Measurements from ENCODE around the gene TGIF2.

TGIF2 gene

GRCh38 chr20:36573103-36573797 lies at the start of gene TGIF2 (continued):
- TF ChIP-seq ZSCAN18 (tag by site-specific recombination; IDR thresholded peaks at IDR 0.05) (no peak), ZNF843 (tag by site-specific recombination; IDR thresholded peaks at IDR 0.05) (no peak), GLIS2 (tag by site-specific recombination; IDR thresholded peaks at IDR 0.05) (peak; percentile 62), ZNF155 (tag by site-specific recombination; IDR thresholded peaks at IDR 0.05) (no peak), ZXDB (tag by site-specific recombination; IDR thresholded peaks at IDR 0.05) (peak; percentile 56), ZNF223 (tag by site-specific recombination; IDR thresholded peaks at IDR 0.05) (no peak), ZNF146 (tag by site-specific recombination; IDR thresholded peaks at IDR 0.05) (no peak), SP3 (tag by site-specific recombination; IDR thresholded peaks at IDR 0.05) (peak; percentile 59), HIC1 (tag by site-specific recombination; IDR thresholded peaks at IDR 0.05) (peak; percentile 18; the same call in 1 of the 2 replicates), ZNF341 (tag by site-specific recombination; IDR thresholded peaks at IDR 0.05; ENCODE audit: low read depth) (peak; percentile 1; the same call in 1 of the 2 replicates), ZNF148 (tag by site-specific recombination; IDR thresholded peaks at IDR 0.05; ENCODE audit: borderline replicate concordance) (no peak), PRDM10 (tag by site-specific recombination; IDR thresholded peaks at IDR 0.05) (peak; percentile 75), KLF1 (tag by site-specific recombination; IDR thresholded peaks at IDR 0.05) (peak; percentile 89), SETDB1 (IDR thresholded peaks at IDR 0.05; ENCODE audit: insufficient read length, low read length) (no peak), ZBTB11 (tag by site-specific recombination; conservative IDR thresholded peaks at IDR 0.05; ENCODE audit: low read depth) (peak; percentile 89), ZNF23 (tag by site-specific recombination; IDR thresholded peaks at IDR 0.05; ENCODE audit: borderline replicate concordance) (no peak), ZNF416 (tag by site-specific recombination; IDR thresholded peaks at IDR 0.05) (no peak)
- TF ChIP-seq, protein P1, sequence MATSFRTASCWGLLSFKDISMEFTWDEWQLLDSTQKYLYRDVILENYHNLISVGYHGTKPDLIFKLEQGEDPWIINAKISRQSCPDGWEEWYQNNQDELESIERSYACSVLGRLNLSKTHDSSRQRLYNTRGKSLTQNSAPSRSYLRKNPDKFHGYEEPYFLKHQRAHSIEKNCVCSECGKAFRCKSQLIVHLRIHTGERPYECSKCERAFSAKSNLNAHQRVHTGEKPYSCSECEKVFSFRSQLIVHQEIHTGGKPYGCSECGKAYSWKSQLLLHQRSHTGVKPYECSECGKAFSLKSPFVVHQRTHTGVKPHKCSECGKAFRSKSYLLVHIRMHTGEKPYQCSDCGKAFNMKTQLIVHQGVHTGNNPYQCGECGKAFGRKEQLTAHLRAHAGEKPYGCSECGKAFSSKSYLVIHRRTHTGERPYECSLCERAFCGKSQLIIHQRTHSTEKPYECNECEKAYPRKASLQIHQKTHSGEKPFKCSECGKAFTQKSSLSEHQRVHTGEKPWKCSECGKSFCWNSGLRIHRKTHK (tag by site-specific recombination; IDR thresholded peaks at IDR 0.05): no peak
- TF ChIP-seq, protein P2, sequence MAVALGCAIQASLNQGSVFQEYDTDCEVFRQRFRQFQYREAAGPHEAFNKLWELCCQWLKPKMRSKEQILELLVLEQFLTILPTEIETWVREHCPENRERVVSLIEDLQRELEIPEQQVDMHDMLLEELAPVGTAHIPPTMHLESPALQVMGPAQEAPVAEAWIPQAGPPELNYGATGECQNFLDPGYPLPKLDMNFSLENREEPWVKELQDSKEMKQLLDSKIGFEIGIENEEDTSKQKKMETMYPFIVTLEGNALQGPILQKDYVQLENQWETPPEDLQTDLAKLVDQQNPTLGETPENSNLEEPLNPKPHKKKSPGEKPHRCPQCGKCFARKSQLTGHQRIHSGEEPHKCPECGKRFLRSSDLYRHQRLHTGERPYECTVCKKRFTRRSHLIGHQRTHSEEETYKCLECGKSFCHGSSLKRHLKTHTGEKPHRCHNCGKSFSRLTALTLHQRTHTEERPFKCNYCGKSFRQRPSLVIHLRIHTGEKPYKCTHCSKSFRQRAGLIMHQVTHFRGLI (tag by site-specific recombination; IDR thresholded peaks at IDR 0.05): no peak; the same call in 1 of the 2 replicates
- TF ChIP-seq, protein P3, sequence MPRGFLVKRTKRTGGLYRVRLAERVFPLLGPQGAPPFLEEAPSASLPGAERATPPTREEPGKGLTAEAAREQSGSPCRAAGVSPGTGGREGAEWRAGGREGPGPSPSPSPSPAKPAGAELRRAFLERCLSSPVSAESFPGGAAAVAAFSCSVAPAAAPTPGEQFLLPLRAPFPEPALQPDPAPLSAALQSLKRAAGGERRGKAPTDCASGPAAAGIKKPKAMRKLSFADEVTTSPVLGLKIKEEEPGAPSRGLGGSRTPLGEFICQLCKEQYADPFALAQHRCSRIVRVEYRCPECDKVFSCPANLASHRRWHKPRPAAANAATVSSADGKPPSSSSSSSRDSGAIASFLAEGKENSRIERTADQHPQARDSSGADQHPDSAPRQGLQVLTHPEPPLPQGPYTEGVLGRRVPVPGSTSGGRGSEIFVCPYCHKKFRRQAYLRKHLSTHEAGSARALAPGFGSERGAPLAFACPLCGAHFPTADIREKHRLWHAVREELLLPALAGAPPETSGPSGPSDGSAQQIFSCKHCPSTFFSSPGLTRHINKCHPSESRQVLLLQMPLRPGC (tag by site-specific recombination; IDR thresholded peaks at IDR 0.05): 0 out of 2 replicates have a peak, but pooled peaks have one; percentile 35
